ENCODE results near the gene BBS4. TPM values are rescaled to one million over a fixed set of nuclear protein-coding genes. Genes with fewer than 3 reads are reported as not detected.
A peak's percentile ranks its signal among the peaks of the same experiment; 100 is the strongest.

Gene BBS4
- total RNA-seq, 2 donors from 2014 or later, result 36.4 to 41.7 TPM

DNA sequence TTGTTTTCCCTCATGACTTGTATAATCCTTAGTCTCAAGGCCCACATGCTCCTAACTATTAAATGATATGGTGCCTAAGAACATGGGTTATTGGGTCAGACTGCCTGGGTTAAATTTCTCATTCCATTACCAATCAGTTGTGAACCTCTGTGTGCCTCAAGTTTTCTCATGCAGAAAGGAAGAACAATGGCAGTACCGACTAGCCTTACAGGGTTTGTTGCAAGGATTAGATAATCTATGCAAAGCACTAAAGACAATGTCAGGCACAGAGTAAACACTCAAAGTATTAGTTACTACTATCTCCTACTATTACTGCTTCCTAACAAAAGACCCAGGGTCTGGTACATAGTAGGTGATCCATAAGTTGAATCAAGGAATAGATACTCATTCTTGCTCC is 85.3 kb downstream of the BBS4 start:
- H3K27ac Mint-ChIP-seq, result peak overlapping the region; percentile 68
- no peaks in the 10 kb centered on the region for H3K27me3 ChIP-seq (ENCODE audit: control insufficient read depth, insufficient read depth, low read length, poor library complexity, severe bottlenecking)
- peaks cover 25% of the 10 kb centered on the region for H3K4me1 Mint-ChIP-seq
- WGBS, 2 experiments (ENCODE audit: insufficient coverage in 1 of 2, insufficient read length in 1 of 2), result 0 to 19% methylated on average over 1 of the region's 1 CpG
- H3K27ac ChIP-seq (ENCODE audit: low read depth, low read length), result no peak overlapping the region
- H3K36me3 ChIP-seq (ENCODE audit: control insufficient read depth, insufficient read depth, low read length), result peaks cover 95% of the 10 kb centered on the region
- TF ChIP-seq, protein P1, sequence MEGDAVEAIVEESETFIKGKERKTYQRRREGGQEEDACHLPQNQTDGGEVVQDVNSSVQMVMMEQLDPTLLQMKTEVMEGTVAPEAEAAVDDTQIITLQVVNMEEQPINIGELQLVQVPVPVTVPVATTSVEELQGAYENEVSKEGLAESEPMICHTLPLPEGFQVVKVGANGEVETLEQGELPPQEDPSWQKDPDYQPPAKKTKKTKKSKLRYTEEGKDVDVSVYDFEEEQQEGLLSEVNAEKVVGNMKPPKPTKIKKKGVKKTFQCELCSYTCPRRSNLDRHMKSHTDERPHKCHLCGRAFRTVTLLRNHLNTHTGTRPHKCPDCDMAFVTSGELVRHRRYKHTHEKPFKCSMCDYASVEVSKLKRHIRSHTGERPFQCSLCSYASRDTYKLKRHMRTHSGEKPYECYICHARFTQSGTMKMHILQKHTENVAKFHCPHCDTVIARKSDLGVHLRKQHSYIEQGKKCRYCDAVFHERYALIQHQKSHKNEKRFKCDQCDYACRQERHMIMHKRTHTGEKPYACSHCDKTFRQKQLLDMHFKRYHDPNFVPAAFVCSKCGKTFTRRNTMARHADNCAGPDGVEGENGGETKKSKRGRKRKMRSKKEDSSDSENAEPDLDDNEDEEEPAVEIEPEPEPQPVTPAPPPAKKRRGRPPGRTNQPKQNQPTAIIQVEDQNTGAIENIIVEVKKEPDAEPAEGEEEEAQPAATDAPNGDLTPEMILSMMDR (conservative IDR thresholded peaks at IDR 0.05), result no peak
- peak overlapping the region; percentile 10 for H3K4me3 ChIP-seq (ENCODE audit: low read length)
- peaks cover 38% of the 10 kb centered on the region for H3K9me3 ChIP-seq (ENCODE audit: control insufficient read depth, low read length)
- DNase-seq, result no peak
- H3K4me3 Mint-ChIP-seq, result no peak overlapping the region
- H3K9ac ChIP-seq (ENCODE audit: extremely low read depth, low read length, poor library complexity, severe bottlenecking), result no peak overlapping the region
- H3K9me3 Mint-ChIP-seq, result peaks cover 25% of the 10 kb centered on the region
- peaks cover 64% of the 10 kb centered on the region for H3K36me3 Mint-ChIP-seq (ENCODE audit: low read depth)
- no peaks in the 10 kb centered on the region for H3K27me3 Mint-ChIP-seq (ENCODE audit: insufficient read depth)
- H3K4me1 ChIP-seq (ENCODE audit: control insufficient read depth, insufficient read depth, low read length), result peaks cover 6% of the 10 kb centered on the region

DNA sequence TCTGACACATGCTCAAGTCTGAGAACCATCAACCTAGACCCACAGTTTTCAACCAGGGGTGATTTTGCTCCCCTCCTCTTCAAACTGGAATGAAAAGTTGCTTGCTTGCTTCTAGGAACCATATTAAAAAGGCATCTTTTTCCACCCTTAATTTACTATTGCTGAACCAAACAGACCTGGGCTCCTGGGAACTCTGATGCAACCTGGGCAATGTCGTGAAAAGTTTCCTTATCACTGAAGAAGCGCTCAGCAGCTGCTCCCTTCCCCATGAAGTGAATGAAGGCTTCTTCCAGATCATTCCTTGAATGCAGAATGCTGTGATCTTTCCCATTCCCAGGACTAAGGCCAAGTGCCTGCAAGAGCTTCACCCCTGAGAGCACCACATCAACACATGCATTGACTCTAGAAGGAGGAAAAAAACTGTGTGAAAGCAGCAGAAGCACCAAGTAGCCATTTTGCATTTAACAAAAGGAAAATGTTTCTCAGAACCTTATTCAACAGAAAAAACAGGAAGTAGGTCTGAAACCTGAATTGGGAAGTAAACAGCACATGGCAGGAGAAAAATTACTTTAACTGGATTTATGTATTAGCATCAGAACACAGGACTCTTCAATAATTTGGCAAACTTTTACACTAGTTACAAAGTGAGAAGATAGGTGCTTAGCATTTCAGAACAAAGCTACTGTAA is 88.8 kb downstream of the BBS4 start:
- Mint-ChIP-seq H3K9me3 (no peaks in the 10 kb centered on the region), H3K4me3 (no peak overlapping the region), H3K27me3 (ENCODE audit: insufficient read depth) (no peaks in the 10 kb centered on the region), H3K4me1 (peaks cover 34% of the 10 kb centered on the region), H3K27ac (peak overlapping the region; percentile 65), H3K36me3 (ENCODE audit: low read depth) (peaks cover 50% of the 10 kb centered on the region)
- Histone ChIP-seq H3K4me3 (ENCODE audit: low read length) (no peak overlapping the region), H3K27me3 (ENCODE audit: control insufficient read depth, insufficient read depth, low read length, poor library complexity, severe bottlenecking) (no peaks in the 10 kb centered on the region), H3K4me1 (ENCODE audit: control insufficient read depth, insufficient read depth, low read length) (peaks cover 6% of the 10 kb centered on the region), H3K27ac (ENCODE audit: low read depth, low read length) (no peak overlapping the region), H3K36me3 (ENCODE audit: control insufficient read depth, insufficient read depth, low read length) (peaks cover 89% of the 10 kb centered on the region), H3K9ac (ENCODE audit: extremely low read depth, low read length, poor library complexity, severe bottlenecking) (no peak overlapping the region), H3K9me3 (ENCODE audit: control insufficient read depth, low read length) (peaks cover 6% of the 10 kb centered on the region)
- DNase-seq, result no peak
- TF ChIP-seq, protein P1 (conservative IDR thresholded peaks at IDR 0.05), result no peak
- WGBS, 2 experiments (ENCODE audit: insufficient coverage in 1 of 2, insufficient read length in 1 of 2), result 94 to 97% methylated on average over 2 of the region's 2 CpGs

DNA sequence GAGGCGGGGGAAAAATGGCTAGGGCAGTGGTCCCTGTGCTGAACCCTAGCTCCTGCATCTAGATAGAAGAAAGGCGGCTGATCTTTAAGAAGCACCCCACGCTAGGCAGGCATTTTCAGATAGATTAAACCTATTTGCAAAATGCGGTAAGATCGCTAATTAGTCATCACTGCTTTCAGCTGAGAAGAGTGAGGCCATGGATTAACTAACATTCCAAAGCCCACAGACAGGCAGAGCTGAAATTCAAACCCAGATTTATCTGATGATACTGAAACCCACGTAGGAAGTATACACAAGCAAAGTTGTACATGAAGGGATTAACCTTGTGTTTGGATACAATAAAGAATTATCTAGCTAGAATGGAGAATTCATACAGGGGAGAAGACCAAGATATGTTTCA is 92.8 kb downstream of the BBS4 start:
- peaks cover 47% of the 10 kb centered on the region for H3K36me3 Mint-ChIP-seq (ENCODE audit: low read depth)
- Histone ChIP-seq H3K27ac (ENCODE audit: low read depth, low read length) (no peak overlapping the region), H3K4me1 (ENCODE audit: control insufficient read depth, insufficient read depth, low read length) (peaks cover 12% of the 10 kb centered on the region), H3K9ac (ENCODE audit: extremely low read depth, low read length, poor library complexity, severe bottlenecking) (no peak overlapping the region), H3K27me3 (ENCODE audit: control insufficient read depth, insufficient read depth, low read length, poor library complexity, severe bottlenecking) (no peaks in the 10 kb centered on the region), H3K9me3 (ENCODE audit: control insufficient read depth, low read length) (no peaks in the 10 kb centered on the region), H3K36me3 (ENCODE audit: control insufficient read depth, insufficient read depth, low read length) (peaks cover 75% of the 10 kb centered on the region), H3K4me3 (ENCODE audit: low read length) (peak overlapping the region; percentile 41)
- H3K27ac Mint-ChIP-seq, result no peak overlapping the region
- H3K27me3 Mint-ChIP-seq (ENCODE audit: insufficient read depth), result no peaks in the 10 kb centered on the region
- H3K4me3 Mint-ChIP-seq, result no peak overlapping the region
- H3K9me3 Mint-ChIP-seq, result no peaks in the 10 kb centered on the region
- no peak for DNase-seq
- TF ChIP-seq, protein P1 (conservative IDR thresholded peaks at IDR 0.05), result no peak
- WGBS, 2 experiments (ENCODE audit: insufficient coverage in 1 of 2, insufficient read length in 1 of 2), result 83 to 90% methylated on average over 6 of the region's 6 CpGs
- peaks cover 28% of the 10 kb centered on the region for H3K4me1 Mint-ChIP-seq
